Keratinocyte (primary cell): ENCODE results near the gene PIH1D2. TPM values are rescaled to one million over a fixed set of nuclear protein-coding genes. Genes with fewer than 3 reads are reported as not detected.

Source experiments
- DNase-seq: peaks from one replicate; pipeline ENCODE4 v3.0.0-alpha.2; 2011; ENCODE audit warnings: low read depth, missing footprints, low spot score
- FAIRE-seq: peaks from 2 replicates; lab custom pipeline; 2011; peaks lifted over from hg19 to GRCh38; lab: Jason Lieb, UNC
- H2AFZ ChIP-seq: 2 replicates; pipeline ENCODE4 v1.6.0; 2012; ENCODE audit warnings: low read length, control low read depth, inconsistent platforms; ENCODE audit not compliant: control insufficient read depth
- H3K27ac ChIP-seq: 2 replicates; pipeline ENCODE4 v1.5.1; 2011; ENCODE audit warnings: low read length; ENCODE audit not compliant: control insufficient read depth, insufficient read depth
- H3K27me3 ChIP-seq: 3 replicates; pipeline ENCODE4 v1.6.0; 2011; ENCODE audit warnings: low read length; ENCODE audit not compliant: control insufficient read depth, insufficient read depth; ENCODE audit errors: extremely low read depth
- H3K36me3 ChIP-seq, 2 experiments: 2 replicates in 1 of 2; 3 replicates in 1 of 2; pipeline ENCODE4 v1.5.1; 2011; ENCODE audit warnings: low read length in 2 of 2, mild to moderate bottlenecking in 1 of 2; ENCODE audit not compliant: control insufficient read depth in 2 of 2, insufficient read depth in 2 of 2; ENCODE audit errors: extremely low read depth in 1 of 2
- H3K4me1 ChIP-seq: 3 replicates; pipeline ENCODE4 v1.5.1; 2011; ENCODE audit warnings: low read length; ENCODE audit not compliant: control insufficient read depth, insufficient read depth; ENCODE audit errors: extremely low read depth
- H3K4me2 ChIP-seq: 3 replicates; pipeline ENCODE4 v1.6.0; 2011; ENCODE audit warnings: low read depth, low read length; ENCODE audit not compliant: control insufficient read depth, insufficient read depth; ENCODE audit errors: extremely low read depth
- H3K4me3 ChIP-seq, 3 experiments: fragments of 200-600 bp in 1 of 3; sonication (generic) in 1 of 3; 2 replicates in 2 of 3; 3 replicates in 1 of 3; pipeline ENCODE4 v1.5.1; 2011 to 2016; ENCODE audit warnings: low read length in 3 of 3, mild to moderate bottlenecking in 3 of 3, control low read depth in 2 of 3, inconsistent platforms in 1 of 3, low read depth in 1 of 3, mixed read lengths in 1 of 3, mixed run types in 1 of 3, moderate library complexity in 1 of 3; ENCODE audit not compliant: control insufficient read depth in 2 of 3, insufficient read depth in 2 of 3; ENCODE audit errors: extremely low read depth in 1 of 3
- H3K79me2 ChIP-seq: 2 replicates; pipeline ENCODE4 v1.6.0; 2012; ENCODE audit warnings: low read length; ENCODE audit not compliant: control insufficient read depth, insufficient read depth
- H3K9ac ChIP-seq: 3 replicates; pipeline ENCODE4 v1.6.0; 2011; ENCODE audit warnings: low read length; ENCODE audit not compliant: control insufficient read depth, insufficient read depth; ENCODE audit errors: extremely low read depth
- H3K9me1 ChIP-seq: 3 replicates; pipeline ENCODE4 v1.6.0; 2011; ENCODE audit warnings: low read length; ENCODE audit not compliant: control insufficient read depth, insufficient read depth; ENCODE audit errors: extremely low read depth
- H3K9me3 ChIP-seq: 2 replicates; pipeline ENCODE4 v1.5.1; 2012; ENCODE audit warnings: low read depth, low read length; ENCODE audit not compliant: control insufficient read depth
- H4K20me1 ChIP-seq: 3 replicates; pipeline ENCODE4 v1.6.0; 2011; ENCODE audit warnings: low read length; ENCODE audit not compliant: control insufficient read depth, insufficient read depth; ENCODE audit errors: extremely low read depth
- EZH2 ChIP-seq: IDR thresholded peaks from one replicate; pipeline ENCODE4 v1.6.1; 2012; ENCODE audit warnings: inconsistent platforms, mild to moderate bottlenecking, low read length, moderate library complexity
- dilution Hi-C: fragments of 300-500 bp; cut with MboI; formaldehyde crosslinking; loops from one replicate; pipeline ENCODE4 v1.7.0; 2020; ENCODE audit warnings: low sequenced_read_pairs; ENCODE audit not compliant: extremely low pct_ligation_motif_present
- polyA plus RNA-seq, 5 experiments: library from polyadenylated mRNA; depleted of rRNA in 3 of 5; stranded (reverse) in 3 of 5; stranded (forward) in 1 of 5; unstranded in 1 of 5; fragments of >200 nt; gene quantifications; 1 replicate in 1 of 5; 2 replicates in 3 of 5; 3 replicates in 1 of 5; pipeline versions ENCODE4 v1.2.1 to v1.2.3, GENCODE V29; 2011 to 2012; ENCODE audit warnings: missing spikeins in 2 of 5, low read depth in 1 of 5, low replicate concordance in 1 of 5
- TF ChIP-seq, protein P1 (sequence below), 3 experiments: IDR thresholded peaks in 1 of 3; conservative IDR thresholded peaks in 1 of 3; optimal IDR thresholded peaks in 1 of 3; 2 replicates in 2 of 3; 3 replicates in 1 of 3; pipeline versions ENCODE3 to v1.5.1; 2011; ENCODE audit warnings: low read length in 3 of 3, mild to moderate bottlenecking in 3 of 3, moderate library complexity in 2 of 3, control low read depth in 1 of 3, inconsistent platforms in 1 of 3; ENCODE audit not compliant: insufficient read depth in 2 of 3; ENCODE audit errors: extremely low read depth in 1 of 3

Gene PIH1D2
- polyA plus RNA-seq, 1 donor (not counting 4 experiments of a cell fraction or from before 2014, with no cell fraction given) = 1.9 TPM

GRCh38 chr11:112062923-112063322 is 10.9 kb downstream of the PIH1D2 start:
- H3K36me3 ChIP-seq = peaks cover 3 to 9% of the 10 kb centered on the region in 2 experiments
- FAIRE-seq (no peak), DNase-seq (no peak)
- H3K4me2 ChIP-seq = no peak overlapping the region
- no peak overlapping the region for H2AFZ ChIP-seq
- TF ChIP-seq, protein P1, sequence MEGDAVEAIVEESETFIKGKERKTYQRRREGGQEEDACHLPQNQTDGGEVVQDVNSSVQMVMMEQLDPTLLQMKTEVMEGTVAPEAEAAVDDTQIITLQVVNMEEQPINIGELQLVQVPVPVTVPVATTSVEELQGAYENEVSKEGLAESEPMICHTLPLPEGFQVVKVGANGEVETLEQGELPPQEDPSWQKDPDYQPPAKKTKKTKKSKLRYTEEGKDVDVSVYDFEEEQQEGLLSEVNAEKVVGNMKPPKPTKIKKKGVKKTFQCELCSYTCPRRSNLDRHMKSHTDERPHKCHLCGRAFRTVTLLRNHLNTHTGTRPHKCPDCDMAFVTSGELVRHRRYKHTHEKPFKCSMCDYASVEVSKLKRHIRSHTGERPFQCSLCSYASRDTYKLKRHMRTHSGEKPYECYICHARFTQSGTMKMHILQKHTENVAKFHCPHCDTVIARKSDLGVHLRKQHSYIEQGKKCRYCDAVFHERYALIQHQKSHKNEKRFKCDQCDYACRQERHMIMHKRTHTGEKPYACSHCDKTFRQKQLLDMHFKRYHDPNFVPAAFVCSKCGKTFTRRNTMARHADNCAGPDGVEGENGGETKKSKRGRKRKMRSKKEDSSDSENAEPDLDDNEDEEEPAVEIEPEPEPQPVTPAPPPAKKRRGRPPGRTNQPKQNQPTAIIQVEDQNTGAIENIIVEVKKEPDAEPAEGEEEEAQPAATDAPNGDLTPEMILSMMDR (optimal IDR thresholded peaks at IDR 0.05 in 1 of 3, IDR thresholded peaks at IDR 0.05 in 1 of 3, conservative IDR thresholded peaks at IDR 0.05 in 1 of 3; ENCODE audit: extremely low read depth in 1 of 3, insufficient read depth in 2 of 3, low read length in 3 of 3) = no peak
- no peak for TF ChIP-seq EZH2
- dilution Hi-C loops = no loop called here
- no peaks in the 10 kb centered on the region for H3K79me2 ChIP-seq
- H3K4me3 ChIP-seq = no peak overlapping the region
- H3K27ac ChIP-seq = no peak overlapping the region
- H3K9ac ChIP-seq = no peak overlapping the region
- H3K9me3 ChIP-seq = no peaks in the 10 kb centered on the region
- no peaks in the 10 kb centered on the region for H3K9me1 ChIP-seq
- H3K27me3 ChIP-seq = no peaks in the 10 kb centered on the region
- no peaks in the 10 kb centered on the region for H3K4me1 ChIP-seq
- no peaks in the 10 kb centered on the region for H4K20me1 ChIP-seq

DNA sequence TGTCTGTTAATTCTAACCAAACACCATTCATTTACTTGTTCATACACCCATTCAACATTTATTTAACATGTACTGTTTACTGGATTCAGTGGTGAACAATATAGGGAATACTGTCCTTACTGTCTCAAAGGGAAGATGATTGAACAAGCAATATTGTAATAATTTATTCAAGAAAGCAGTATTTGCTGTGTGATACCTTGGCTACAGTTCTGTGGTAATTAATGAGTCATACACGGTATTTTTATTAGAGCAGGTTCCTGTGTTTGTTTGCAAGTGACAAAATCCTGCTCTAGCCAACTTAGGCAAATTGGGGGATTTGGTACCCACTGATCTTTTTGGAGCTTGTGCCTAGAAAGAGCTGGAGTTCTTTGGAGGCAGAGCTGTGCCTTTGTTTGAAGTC is 15.7 kb downstream of the PIH1D2 start:
- TF ChIP-seq, protein P1 (optimal IDR thresholded peaks at IDR 0.05 in 1 of 3, IDR thresholded peaks at IDR 0.05 in 1 of 3, conservative IDR thresholded peaks at IDR 0.05 in 1 of 3; ENCODE audit: extremely low read depth in 1 of 3, insufficient read depth in 2 of 3, low read length in 3 of 3) = no peak
- TF ChIP-seq EZH2 = no peak
- H3K4me2 ChIP-seq = no peak overlapping the region
- no peaks in the 10 kb centered on the region for H3K9me3 ChIP-seq
- no peaks in the 10 kb centered on the region for H4K20me1 ChIP-seq
- H3K4me3 ChIP-seq = no peak overlapping the region
- no peaks in the 10 kb centered on the region for H3K4me1 ChIP-seq
- DNase-seq (no peak), FAIRE-seq (no peak)
- H3K9me1 ChIP-seq = no peaks in the 10 kb centered on the region
- H3K9ac ChIP-seq = no peak overlapping the region
- dilution Hi-C loops = no loop called here
- H3K27ac ChIP-seq = no peak overlapping the region
- H3K27me3 ChIP-seq = no peaks in the 10 kb centered on the region
- no peaks in the 10 kb centered on the region for H3K79me2 ChIP-seq
- peaks cover 8 to 11% of the 10 kb centered on the region in 2 experiments for H3K36me3 ChIP-seq
- H2AFZ ChIP-seq = no peak overlapping the region
